A673 (cell line): Measurements from ENCODE around the gene ZNRD2. TPM values are rescaled to one million over a fixed set of nuclear protein-coding genes. Genes with fewer than 3 reads are reported as not detected.

Experiments used
- BruUV-seq: library from RNA; stranded (reverse); fragments of 400-500 nt; replicated peaks from 2 replicates; lab custom pipeline; 2021; lab: Mats Ljungman, UMichigan
- CTCF ChIA-PET: fragments of 300-600 bp; sonication (Branson Sonifier 250); formaldehyde crosslinking; loops from one replicate; lab custom pipeline; 2022; ENCODE audit warnings: antibody characterized with exemption; lab: Charles Lee
- POLR2A ChIA-PET: fragments of 300-600 bp; sonication (Branson Sonifier 250); formaldehyde crosslinking; loops from one replicate; lab custom pipeline; 2022; ENCODE audit warnings: antibody characterized with exemption; ENCODE audit not compliant: low non-redundant PET; lab: Charles Lee
- DNase-seq: peaks from one replicate; pipeline ENCODE4 v3.0.0-alpha.2; 2015; ENCODE audit warnings: low spot score
- H3K27ac ChIP-seq: fragments of 200-600 bp; sonication (generic); 2 replicates; pipeline ENCODE4 v1.5.1; 2016; ENCODE audit warnings: mixed run types, low read depth, mild to moderate bottlenecking, mixed read lengths, antibody characterized with exemption, low read length; ENCODE audit not compliant: poor library complexity, severe bottlenecking
- H3K27me3 ChIP-seq: fragments of 200-600 bp; sonication (generic); replicated peaks from 2 replicates; pipeline ENCODE4 v1.6.1; 2017; ENCODE audit warnings: mixed run types, low read depth, mild to moderate bottlenecking, mixed read lengths, antibody characterized with exemption, low read length; ENCODE audit not compliant: insufficient read depth, poor library complexity
- H3K36me3 ChIP-seq: fragments of 200-600 bp; sonication (generic); 2 replicates; pipeline ENCODE4 v1.6.1; 2016; ENCODE audit warnings: mixed run types, mild to moderate bottlenecking, mixed read lengths, antibody characterized with exemption, low read length; ENCODE audit not compliant: insufficient read depth, poor library complexity, severe bottlenecking
- H3K4me1 ChIP-seq: fragments of 200-600 bp; sonication (generic); 2 replicates; pipeline ENCODE4 v1.6.1; 2017; ENCODE audit warnings: mixed run types, mild to moderate bottlenecking, mixed read lengths, antibody characterized with exemption, low read length; ENCODE audit not compliant: insufficient read depth, poor library complexity, severe bottlenecking
- H3K4me3 ChIP-seq: fragments of 200-600 bp; sonication (generic); 2 replicates; pipeline ENCODE4 v1.5.1; 2016; ENCODE audit warnings: low read depth, mixed run types, mild to moderate bottlenecking, mixed read lengths, low read length; ENCODE audit not compliant: poor library complexity, severe bottlenecking
- H3K9me3 ChIP-seq: fragments of 200-600 bp; sonication (generic); 2 replicates; pipeline ENCODE4 v1.6.1; 2016; ENCODE audit warnings: mixed run types, low read depth, mild to moderate bottlenecking, mixed read lengths, antibody characterized with exemption, low read length; ENCODE audit not compliant: poor library complexity, severe bottlenecking
- EZH2 ChIP-seq: fragments of 200-600 bp; sonication (generic); IDR thresholded peaks from 2 replicates; pipeline ENCODE4 v1.6.1; 2017; ENCODE audit warnings: borderline replicate concordance, low read depth, mild to moderate bottlenecking, mixed read lengths, antibody characterized with exemption, low read length; ENCODE audit not compliant: poor library complexity, severe bottlenecking
- intact Hi-C: fragments of 100-400 bp; cut with micrococcal nuclease; formaldehyde crosslinking; loops from one replicate; pipeline ENCODE4 v1.10.0; 2022; ENCODE audit not compliant: unreplicated experiment
- total RNA-seq: library from RNA; stranded (reverse); gene quantifications from 2 replicates; pipeline ENCODE4 v1.2.3, GENCODE V29; 2021
- TF ChIP-seq, protein P1 (sequence below): fragments of 300-800, 200-600 bp; sonication (generic); conservative IDR thresholded peaks from 2 replicates; pipeline ENCODE4 v1.5.1; 2017; ENCODE audit warnings: low read depth, mild to moderate bottlenecking, antibody characterized with exemption, low read length, moderate library complexity, mixed read lengths

ZNRD2 gene
- total RNA-seq, 1 experiment from 2014 or later: 98.9 TPM

- H3K4me3 ChIP-seq: no peak overlapping the region
- no peak for DNase-seq
- no peak overlapping the region for H3K27ac ChIP-seq
- H3K4me1 ChIP-seq: peaks cover 10% of the 10 kb centered on the region
- CTCF ChIA-PET: no interaction called here
- intact Hi-C loops: no loop called here
- POLR2A ChIA-PET: interaction anchor here (0.6 kb wide), 1 partner anchor 147 kb away, joined by 16 read pairs; no protein-coding TSS in a partner anchor
- no peaks in the 10 kb centered on the region for H3K27me3 ChIP-seq
- no peaks in the 10 kb centered on the region for H3K9me3 ChIP-seq
- H3K36me3 ChIP-seq: peaks cover 29% of the 10 kb centered on the region
- TF ChIP-seq, protein P1, sequence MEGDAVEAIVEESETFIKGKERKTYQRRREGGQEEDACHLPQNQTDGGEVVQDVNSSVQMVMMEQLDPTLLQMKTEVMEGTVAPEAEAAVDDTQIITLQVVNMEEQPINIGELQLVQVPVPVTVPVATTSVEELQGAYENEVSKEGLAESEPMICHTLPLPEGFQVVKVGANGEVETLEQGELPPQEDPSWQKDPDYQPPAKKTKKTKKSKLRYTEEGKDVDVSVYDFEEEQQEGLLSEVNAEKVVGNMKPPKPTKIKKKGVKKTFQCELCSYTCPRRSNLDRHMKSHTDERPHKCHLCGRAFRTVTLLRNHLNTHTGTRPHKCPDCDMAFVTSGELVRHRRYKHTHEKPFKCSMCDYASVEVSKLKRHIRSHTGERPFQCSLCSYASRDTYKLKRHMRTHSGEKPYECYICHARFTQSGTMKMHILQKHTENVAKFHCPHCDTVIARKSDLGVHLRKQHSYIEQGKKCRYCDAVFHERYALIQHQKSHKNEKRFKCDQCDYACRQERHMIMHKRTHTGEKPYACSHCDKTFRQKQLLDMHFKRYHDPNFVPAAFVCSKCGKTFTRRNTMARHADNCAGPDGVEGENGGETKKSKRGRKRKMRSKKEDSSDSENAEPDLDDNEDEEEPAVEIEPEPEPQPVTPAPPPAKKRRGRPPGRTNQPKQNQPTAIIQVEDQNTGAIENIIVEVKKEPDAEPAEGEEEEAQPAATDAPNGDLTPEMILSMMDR: no peak
- no peak for TF ChIP-seq EZH2
- TSS peak; percentile 60 for BruUV-seq
These were observed 32.6 kb upstream of the ZNRD2 start for GRCh38 chr11:65537620-65538231.

DNA sequence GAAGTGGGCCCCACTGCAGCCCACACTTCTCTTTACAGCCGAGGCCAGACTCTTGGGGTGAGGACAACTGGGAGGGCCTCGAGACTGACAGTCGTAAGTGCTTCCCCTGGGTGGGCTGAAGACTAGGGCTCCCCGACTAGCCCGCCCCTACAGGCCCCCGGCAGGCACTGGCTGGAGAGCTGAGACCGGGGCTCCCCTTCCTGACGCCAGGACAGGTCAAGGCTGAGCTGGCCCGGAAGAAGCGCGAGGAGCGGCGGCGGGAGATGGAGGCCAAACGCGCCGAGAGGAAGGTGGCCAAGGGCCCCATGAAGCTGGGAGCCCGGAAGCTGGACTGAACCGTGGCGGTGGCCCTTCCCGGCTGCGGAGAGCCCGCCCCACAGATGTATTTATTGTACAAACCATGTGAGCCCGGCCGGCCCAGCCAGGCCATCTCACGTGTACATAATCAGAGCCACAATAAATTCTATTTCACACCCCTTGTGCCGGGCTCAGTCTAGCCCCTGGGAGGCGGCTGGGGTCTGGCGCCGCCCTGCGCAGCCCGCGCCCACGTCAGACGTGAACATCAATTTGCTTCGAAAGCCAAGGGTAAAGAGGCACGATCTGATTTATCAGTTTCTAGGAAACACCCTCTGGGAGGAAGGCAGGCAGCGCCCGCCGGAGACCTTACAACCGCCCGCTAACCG lies 31.9 kb upstream of the ZNRD2 start:
- H3K4me3 ChIP-seq: no peak overlapping the region
- TF ChIP-seq EZH2: no peak
- TF ChIP-seq, protein P1: no peak
- CTCF ChIA-PET: no interaction called here
- H3K27me3 ChIP-seq: no peaks in the 10 kb centered on the region
- H3K4me1 ChIP-seq: peaks cover 10% of the 10 kb centered on the region
- H3K9me3 ChIP-seq: no peaks in the 10 kb centered on the region
- POLR2A ChIA-PET: interaction anchor here (0.5 to 0.6 kb wide), 2 partner anchors 11 to 148 kb away, joined by 4 to 16 read pairs; no protein-coding TSS in a partner anchor
- intact Hi-C loops: no loop called here
- no TSS peak for BruUV-seq
- no peak overlapping the region for H3K27ac ChIP-seq
- peaks cover 24% of the 10 kb centered on the region for H3K36me3 ChIP-seq
- no peak for DNase-seq

DNA sequence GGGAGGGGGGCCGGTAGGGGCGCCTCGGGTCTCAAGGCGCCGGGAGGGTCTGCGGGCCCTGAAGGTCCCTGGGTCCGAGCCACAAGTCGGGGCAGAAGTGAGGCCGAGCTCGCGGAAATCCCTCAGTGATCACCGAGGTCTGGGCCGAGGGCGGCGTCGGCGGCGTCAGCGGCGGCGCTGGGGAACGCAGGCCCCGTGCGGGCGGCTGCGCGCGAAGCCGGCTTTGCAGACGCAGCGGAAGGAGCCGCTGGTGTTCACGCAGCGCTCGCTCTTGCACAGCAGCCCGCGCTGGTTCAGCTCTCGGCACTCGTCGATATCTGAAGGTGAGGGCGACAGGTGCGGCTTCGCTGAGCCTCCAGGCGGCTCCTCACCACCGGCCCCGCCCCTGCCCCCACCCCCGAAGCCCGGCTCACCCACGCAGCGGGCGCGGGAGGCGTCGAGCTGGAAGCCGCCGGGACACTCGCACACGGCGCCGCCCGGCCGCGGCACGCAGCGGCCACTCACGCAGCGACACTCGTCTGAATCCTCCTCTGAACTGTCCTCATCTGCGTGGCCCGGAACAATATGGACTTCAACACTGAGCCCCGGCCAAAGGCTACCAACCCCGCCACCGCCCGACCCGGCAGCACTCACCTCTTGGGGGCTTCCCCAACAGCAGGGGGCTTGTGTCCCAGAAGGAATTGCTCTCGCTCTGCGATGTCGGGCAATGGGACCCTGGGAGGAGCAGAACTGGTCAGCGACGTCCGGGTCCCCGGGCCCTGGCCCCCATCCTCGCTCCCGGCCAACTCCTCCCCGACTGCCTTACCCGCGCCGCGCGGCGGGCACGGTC lies 31.1 kb upstream of the ZNRD2 start:
- no TSS peak for BruUV-seq
- no peak for TF ChIP-seq EZH2
- TF ChIP-seq, protein P1: no peak
- Histone ChIP-seq H3K9me3 (no peaks in the 10 kb centered on the region), H3K27ac (no peak overlapping the region), H3K4me1 (peaks cover 10% of the 10 kb centered on the region), H3K36me3 (peaks cover 24% of the 10 kb centered on the region), H3K27me3 (no peaks in the 10 kb centered on the region), H3K4me3 (no peak overlapping the region)
- intact Hi-C loops: no loop called here
- ChIA-PET POLR2A (interaction anchor here (0.5 kb wide), 1 partner anchor 10 kb away, joined by 4 read pairs; no protein-coding TSS in a partner anchor), CTCF (interaction anchor here (1.5 to 1.9 kb wide), 2 partner anchors 14 to 33 kb away, joined by 4 to 13 read pairs; partner anchors contain the start of genes FAM89B and SCYL1)
- no peak for DNase-seq
